Activated CD4-positive, alpha-beta T cell treated with anti-CD3 and anti-CD28 coated beads for 1 hour (primary cell): ENCODE measurements around the gene LRRC8B.

ENCODE experiments used
- DNase-seq: peaks from one replicate; pipeline ENCODE4 v3.0.0-alpha.2; 2020

The LRRC8B gene

GRCh38 chr1:89637496-89637895, 112.9 kb downstream of the LRRC8B start:
- DNase-seq, result no peak

- DNase-seq, result no peak
Measured at GRCh38 chr1:89640440-89640839, 115.8 kb downstream of the LRRC8B start.

DNA sequence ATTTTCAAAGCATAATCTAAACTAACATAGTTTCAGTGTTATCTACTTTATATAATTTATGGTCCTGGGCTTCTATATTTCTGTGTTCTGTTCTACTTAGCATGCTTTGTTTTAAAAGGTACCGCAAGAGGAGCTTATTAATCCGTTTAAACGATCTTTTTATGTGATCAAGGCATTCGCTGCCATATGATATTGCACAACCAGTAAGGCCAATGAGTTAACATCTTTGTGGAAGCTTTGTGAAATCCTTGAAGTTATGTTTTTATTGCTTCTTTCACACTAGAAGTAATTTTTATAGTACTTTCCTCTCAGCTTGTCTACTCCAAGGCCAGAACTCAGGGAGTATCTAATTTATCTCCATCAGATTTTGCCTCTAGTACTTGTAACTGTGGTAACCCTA, 117.2 kb downstream of the LRRC8B start:
- no peak for DNase-seq

DNA sequence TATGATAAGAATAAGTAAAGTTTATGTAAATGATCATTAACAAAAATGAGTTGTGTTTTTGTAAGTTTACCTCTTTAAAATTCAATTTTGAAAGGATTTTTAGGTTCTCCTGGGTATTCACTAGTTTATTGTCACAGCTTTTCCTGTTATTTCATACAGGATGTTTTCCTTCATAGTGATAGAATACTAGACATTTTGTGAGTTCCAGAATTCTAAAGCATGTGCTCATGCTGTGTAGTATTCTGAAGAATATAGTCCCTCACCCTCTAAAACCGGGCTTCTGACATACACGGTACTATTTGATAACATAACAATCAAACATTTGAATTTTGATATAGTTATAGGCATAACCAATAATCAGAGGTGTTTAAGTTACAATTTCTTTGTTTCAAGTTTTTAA, 118.9 kb downstream of the LRRC8B start:
- DNase-seq, result no peak

- no peak for DNase-seq
Measured at GRCh38 chr1:89644119-89644814, 119.6 kb downstream of the LRRC8B start.

DNA sequence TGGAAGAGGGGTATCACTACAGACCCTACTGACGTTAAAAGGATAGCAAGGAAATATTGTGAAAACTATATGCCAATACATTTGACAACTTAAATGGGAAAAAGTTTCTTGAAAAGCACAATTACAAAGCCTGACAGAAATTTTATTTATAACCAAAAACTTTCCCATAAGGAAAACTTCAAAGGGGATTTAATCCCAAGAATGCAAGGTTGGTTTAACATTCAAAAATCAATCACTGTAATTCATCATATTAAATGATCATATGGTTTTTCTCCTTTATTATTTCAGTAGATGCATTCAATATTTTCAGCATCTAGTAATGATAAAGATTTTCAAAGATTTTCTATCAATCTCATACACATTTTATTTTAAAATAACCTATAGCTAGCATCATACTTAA, 121.6 kb downstream of the LRRC8B start:
- DNase-seq, result no peak
